Epithelial cell of proximal tubule (primary cell): Measurements from ENCODE around the gene SLC4A9. TPM values are rescaled to one million over a fixed set of nuclear protein-coding genes. Genes with fewer than 3 reads are reported as not detected.

ENCODE experiments used
- DNase-seq: peaks from one replicate; pipeline ENCODE4 v3.0.0-alpha.2; 2011; ENCODE audit warnings: low read depth
- H3K4me3 ChIP-seq: 2 replicates; pipeline ENCODE4 v1.5.1; 2011; ENCODE audit warnings: low read depth, mild to moderate bottlenecking, low read length
- total RNA-seq: library from RNA; depleted of rRNA; stranded (reverse); fragments of >200 nt; gene quantifications from 2 replicates; pipeline ENCODE4 v1.2.3, GENCODE V29; 2015
- TF ChIP-seq, protein P1 (sequence below): conservative IDR thresholded peaks from 2 replicates; pipeline ENCODE4 v1.5.1; 2012; ENCODE audit warnings: low read depth, mild to moderate bottlenecking, low read length

Gene SLC4A9
- total RNA-seq, 1 donor from 2014 or later: not detected

DNA sequence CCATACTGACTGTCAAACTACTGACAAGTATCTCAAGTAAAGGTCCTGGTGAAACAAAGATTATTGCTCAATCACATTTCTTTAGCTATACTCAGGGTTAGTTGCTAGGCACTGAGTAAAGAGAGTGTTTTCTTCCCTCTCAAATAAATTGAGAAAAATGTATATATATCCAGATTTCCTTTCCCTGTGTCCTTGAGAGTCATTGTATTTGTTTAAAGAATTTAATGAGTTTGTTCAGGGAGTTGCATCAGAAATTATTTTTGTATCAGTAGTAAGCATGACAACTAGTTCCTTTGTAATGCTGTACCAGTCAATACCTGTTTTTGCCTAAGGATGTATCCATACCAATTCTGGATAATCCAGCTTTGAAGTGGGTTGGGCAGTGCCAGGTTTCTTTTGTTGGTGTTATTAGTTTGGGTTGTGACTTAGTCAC is 38.4 kb downstream of the SLC4A9 start:
- TF ChIP-seq, protein P1, sequence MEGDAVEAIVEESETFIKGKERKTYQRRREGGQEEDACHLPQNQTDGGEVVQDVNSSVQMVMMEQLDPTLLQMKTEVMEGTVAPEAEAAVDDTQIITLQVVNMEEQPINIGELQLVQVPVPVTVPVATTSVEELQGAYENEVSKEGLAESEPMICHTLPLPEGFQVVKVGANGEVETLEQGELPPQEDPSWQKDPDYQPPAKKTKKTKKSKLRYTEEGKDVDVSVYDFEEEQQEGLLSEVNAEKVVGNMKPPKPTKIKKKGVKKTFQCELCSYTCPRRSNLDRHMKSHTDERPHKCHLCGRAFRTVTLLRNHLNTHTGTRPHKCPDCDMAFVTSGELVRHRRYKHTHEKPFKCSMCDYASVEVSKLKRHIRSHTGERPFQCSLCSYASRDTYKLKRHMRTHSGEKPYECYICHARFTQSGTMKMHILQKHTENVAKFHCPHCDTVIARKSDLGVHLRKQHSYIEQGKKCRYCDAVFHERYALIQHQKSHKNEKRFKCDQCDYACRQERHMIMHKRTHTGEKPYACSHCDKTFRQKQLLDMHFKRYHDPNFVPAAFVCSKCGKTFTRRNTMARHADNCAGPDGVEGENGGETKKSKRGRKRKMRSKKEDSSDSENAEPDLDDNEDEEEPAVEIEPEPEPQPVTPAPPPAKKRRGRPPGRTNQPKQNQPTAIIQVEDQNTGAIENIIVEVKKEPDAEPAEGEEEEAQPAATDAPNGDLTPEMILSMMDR: no peak
- no peak overlapping the region for H3K4me3 ChIP-seq
- DNase-seq: no peak

DNA sequence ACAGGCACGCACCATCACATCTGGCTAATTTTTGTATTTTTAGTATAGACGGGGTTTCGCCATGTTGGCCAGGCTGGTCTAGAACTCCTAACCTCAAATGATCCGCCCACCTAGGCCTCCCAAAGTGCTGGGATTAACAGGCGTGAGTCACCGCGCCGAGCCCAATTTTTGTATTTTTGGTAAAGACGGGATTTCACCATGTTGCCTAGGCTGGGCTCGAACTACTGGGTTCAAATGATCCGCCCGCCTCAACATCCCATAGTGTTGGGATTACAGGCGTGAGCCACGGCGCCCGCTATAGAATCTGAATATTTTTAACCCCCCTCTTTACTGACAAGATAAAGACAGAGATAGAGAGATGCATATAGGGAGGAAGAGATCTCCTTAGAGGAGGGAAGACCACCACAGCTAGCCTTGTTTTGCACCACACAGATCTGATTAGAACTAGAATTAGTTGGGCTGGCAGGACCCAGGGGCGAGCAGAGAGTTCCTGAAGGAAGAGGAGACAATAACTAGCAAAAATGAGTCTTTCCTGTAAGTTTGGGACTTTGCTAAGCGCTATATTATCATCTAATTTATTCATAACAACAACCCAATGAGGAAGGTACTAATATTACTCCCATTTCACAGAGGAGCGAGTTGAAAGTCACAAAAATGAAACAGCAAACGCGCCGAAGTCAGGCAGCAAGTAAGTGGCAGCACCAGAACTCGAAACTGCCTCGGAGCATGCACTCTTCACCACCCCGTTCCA is 40.2 kb downstream of the SLC4A9 start:
- TF ChIP-seq, protein P1: no peak
- DNase-seq: no peak
- H3K4me3 ChIP-seq: peak overlapping the region; percentile 94

DNA sequence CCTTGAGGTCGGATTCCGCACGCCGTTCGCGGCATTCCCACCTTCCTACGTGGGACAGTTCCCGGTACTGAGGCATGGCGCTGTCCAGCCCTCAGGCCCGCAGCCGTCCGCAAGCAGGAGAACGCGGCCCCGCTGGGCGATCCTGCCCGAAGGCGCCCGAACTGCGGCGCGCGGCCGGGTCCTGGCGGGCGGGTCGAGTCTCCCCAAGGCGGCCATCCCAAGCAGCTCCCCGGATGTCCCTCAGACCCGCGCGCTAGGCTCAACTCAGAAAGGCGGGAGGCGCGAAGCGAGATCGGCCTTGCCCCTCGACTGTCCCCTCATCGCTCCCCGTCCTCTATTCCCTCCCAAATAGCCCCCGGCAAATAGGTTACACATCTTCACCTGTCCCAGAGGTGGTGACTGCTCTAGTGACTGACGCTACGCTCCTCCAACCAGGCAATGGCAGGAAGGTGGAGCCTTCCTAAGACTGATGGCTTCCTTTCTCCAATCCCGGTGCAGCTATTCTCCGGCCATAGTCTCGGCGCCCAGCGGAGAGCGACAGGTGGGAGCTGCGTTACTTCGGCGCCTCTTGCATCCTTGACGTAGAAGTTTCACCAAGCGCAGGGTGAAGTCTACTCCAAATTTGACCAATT is 40.9 kb downstream of the SLC4A9 start:
- H3K4me3 ChIP-seq: peak overlapping the region; percentile 94
- TF ChIP-seq, protein P1: no peak
- peak; percentile 94 for DNase-seq

DNA sequence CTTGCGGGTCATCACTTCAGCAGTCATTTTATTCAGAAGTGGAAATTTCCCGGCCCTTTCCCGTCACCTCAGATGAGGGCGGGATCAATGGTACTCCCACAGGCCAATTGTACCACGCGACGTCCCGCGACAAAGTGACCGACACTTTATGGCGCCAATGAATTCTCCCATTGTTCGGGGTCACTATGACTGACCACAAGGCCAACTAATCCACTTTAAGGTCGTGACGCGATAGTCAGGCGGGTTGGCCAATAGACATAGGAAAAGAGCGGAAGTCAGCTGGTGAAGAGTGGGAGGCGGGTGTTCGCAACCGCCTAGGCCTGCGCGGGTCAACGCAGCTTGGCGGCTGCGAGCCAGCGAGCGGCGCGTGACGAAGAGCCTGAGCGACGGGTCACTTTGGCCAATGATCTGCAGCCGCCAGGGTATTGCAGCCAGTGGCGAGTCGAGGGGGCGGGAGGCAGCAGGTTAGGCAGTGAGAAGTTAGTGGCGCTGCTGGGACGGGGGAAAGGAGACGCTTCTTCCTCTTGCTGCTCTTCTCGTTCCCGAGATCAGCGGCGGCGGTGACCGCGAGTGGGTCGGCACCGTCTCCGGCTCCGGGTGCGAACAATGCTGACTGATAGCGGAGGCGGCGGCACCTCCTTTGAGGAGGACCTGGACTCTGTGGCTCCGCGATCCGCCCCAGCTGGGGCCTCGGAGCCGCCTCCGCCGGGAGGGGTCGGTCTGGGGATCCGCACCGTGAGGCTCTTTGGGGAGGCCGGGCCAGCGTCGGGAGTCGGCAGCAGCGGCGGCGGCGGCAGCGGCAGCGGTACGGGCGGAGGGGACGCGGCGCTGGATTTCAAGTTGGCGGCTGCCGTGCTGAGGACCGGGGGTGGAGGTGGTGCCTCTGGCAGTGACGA is 41.6 kb downstream of the SLC4A9 start, which contains the start of gene ANKHD1:
Gene ANKHD1 (plus strand): TSS at position 472 of the 896 bp plus-strand sequence. CDS start 135 bp downstream, at position 607.
- TF ChIP-seq, protein P1: no peak
- peak within 1 kb of the TSS; percentile 96 for H3K4me3 ChIP-seq
- DNase-seq: peak; percentile 100

DNA sequence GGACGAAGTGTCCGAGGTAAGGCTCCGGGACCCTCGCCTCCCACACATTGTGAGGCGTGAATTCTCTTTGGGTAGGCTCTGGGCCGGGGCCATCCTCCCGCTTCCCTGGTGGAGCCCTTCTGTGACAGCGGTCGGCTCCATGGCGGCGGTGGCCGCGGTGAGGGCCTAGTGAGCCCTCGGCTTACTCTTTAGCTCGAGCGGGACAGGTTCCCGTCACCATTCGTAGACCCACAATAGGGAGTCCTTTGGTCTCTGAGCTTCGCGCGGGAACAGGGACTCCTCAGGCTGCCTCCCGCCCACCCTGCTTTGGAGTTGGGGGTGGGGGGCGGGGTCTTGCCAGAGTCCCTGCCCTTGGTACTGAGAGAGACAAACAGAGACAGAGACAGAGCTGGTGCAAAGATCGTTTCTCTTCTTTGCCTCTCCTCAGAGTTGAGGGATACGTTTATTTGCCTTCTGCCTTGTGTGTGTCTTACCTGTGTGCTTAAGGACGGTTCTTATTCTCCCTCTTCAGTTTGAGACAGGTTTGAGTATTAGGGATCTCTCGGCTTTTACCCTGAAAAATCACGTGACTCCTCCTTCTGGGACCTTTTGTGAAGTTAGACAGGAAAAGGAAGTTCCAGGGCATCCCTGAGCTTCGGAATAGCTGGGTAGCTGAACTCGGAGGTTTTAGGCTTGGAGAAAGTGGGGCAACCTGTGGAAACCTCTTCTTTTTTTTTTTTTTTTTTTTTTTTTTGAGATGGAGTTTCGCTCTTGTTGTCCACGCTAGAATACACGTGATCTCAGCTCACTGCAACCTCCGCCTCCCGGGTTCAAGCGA is 42.5 kb downstream of the SLC4A9 start:
- DNase-seq: no peak
- TF ChIP-seq, protein P1: no peak
- H3K4me3 ChIP-seq: peak overlapping the region; percentile 96

DNA sequence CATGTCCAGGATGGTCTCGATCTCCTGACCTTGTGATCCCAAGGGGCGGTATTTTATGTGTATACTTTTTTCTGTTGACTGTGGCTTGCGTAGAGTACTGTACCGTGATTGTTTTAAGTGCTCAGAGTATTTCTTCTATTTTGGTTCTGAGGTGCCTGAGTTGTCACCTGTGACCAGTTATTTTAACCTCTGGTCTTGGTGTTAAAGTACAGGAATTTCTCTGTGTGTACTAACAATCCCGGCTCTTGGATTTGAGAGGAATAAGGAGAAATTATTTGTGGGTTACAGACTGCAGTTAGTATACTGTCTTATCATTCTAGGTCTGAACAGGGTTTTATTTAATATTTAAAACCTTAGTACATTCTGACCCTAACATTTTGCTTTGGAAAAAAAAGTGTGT is 43.6 kb downstream of the SLC4A9 start:
- H3K4me3 ChIP-seq: peak overlapping the region; percentile 96
- no peak for DNase-seq
- TF ChIP-seq, protein P1: no peak
